ENCODE results near the gene APOBEC3H. TPM values are rescaled to one million over a fixed set of nuclear protein-coding genes. Genes with fewer than 3 reads are reported as not detected.
"Not testable (repeated sequence)": the region's sequence is repeated elsewhere in the genome, so short reads cannot be mapped to it uniquely, and the experiment has no call there.

Gene APOBEC3H
- total and polyA plus RNA-seq, 2 donors (not counting 3 experiments of a cell fraction or from before 2014, with no cell fraction given): not detected

GRCh38 chr22:39051844-39052495 lies 45.1 kb upstream of the APOBEC3H start:
- H3K79me2 ChIP-seq (ENCODE audit: control insufficient read depth, insufficient read depth, low read length); H3K4me1 ChIP-seq (ENCODE audit: control insufficient read depth, extremely low read depth, insufficient read depth, low read length); H3K9me1 ChIP-seq (replicated peaks; ENCODE audit: control insufficient read depth, extremely low read depth, insufficient read depth, low read length); H3K27ac ChIP-seq (ENCODE audit: insufficient read depth, low read depth, low read length); intact Hi-C loops (cut with micrococcal nuclease); H3K4me2 ChIP-seq (ENCODE audit: insufficient read depth, low read length); H3K9ac ChIP-seq (replicated peaks; ENCODE audit: extremely low read depth, insufficient read depth, low read length); H4K20me1 ChIP-seq (replicated peaks; ENCODE audit: control insufficient read depth, extremely low read depth, insufficient read depth, low read length); H3K36me3 ChIP-seq (ENCODE audit: control insufficient read depth in 2 of 2, extremely low read depth in 1 of 2, insufficient read depth in 2 of 2, low read length in 2 of 2); H2AFZ ChIP-seq (ENCODE audit: low read depth, low read length); H3K9me3 ChIP-seq (replicated peaks; ENCODE audit: control insufficient read depth, insufficient read depth, low read length); H3K4me3 ChIP-seq (replicated peaks in 1 of 3; ENCODE audit: insufficient read depth in 1 of 3, low read depth in 1 of 3, low read length in 3 of 3); FAIRE-seq; BruUV-seq (replicated peaks); DNase-seq (ENCODE audit: low read depth, low spot score); POLR2A ChIA-PET; H3K27me3 ChIP-seq (ENCODE audit: control insufficient read depth in 2 of 2, insufficient read depth in 2 of 2, low read length in 2 of 2); dilution Hi-C loops (cut with MboI; ENCODE audit: extremely low pct_ligation_motif_present, low sequenced_read_pairs); CTCF ChIA-PET: not testable (repeated sequence)

GRCh38 chr22:39055658-39056057 lies 41.4 kb upstream of the APOBEC3H start:
- BruUV-seq (replicated peaks): no TSS peak
- no peak overlapping the region for H3K4me2 ChIP-seq (ENCODE audit: insufficient read depth, low read length)
- H4K20me1 ChIP-seq (replicated peaks; ENCODE audit: control insufficient read depth, extremely low read depth, insufficient read depth, low read length): no peaks in the 10 kb centered on the region
- H3K9me3 ChIP-seq (replicated peaks; ENCODE audit: control insufficient read depth, insufficient read depth, low read length): no peaks in the 10 kb centered on the region
- H3K4me3 ChIP-seq (replicated peaks in 1 of 3; ENCODE audit: insufficient read depth in 1 of 3, low read depth in 1 of 3, low read length in 3 of 3): no peak overlapping the region
- no peaks in the 10 kb centered on the region for H3K4me1 ChIP-seq (ENCODE audit: control insufficient read depth, extremely low read depth, insufficient read depth, low read length)
- H3K9ac ChIP-seq (replicated peaks; ENCODE audit: extremely low read depth, insufficient read depth, low read length): no peak overlapping the region
- DNase-seq (ENCODE audit: low read depth, low spot score) (no peak), FAIRE-seq (no peak)
- no peaks in the 10 kb centered on the region for H3K36me3 ChIP-seq (ENCODE audit: control insufficient read depth in 2 of 2, extremely low read depth in 1 of 2, insufficient read depth in 2 of 2, low read length in 2 of 2)
- H3K27ac ChIP-seq (ENCODE audit: insufficient read depth, low read depth, low read length): no peak overlapping the region
- ChIA-PET CTCF (interaction anchor here (0.9 kb wide), 1 partner anchor 13 kb away, joined by 3 read pairs; no protein-coding TSS in a partner anchor), POLR2A (no interaction called here)
- intact Hi-C loops (cut with micrococcal nuclease) (no loop called here), dilution Hi-C loops (cut with MboI; ENCODE audit: extremely low pct_ligation_motif_present, low sequenced_read_pairs) (no loop called here)
- H2AFZ ChIP-seq (ENCODE audit: low read depth, low read length): no peak overlapping the region
- no peaks in the 10 kb centered on the region for H3K79me2 ChIP-seq (ENCODE audit: control insufficient read depth, insufficient read depth, low read length)
- TF ChIP-seq POLR2AphosphoS5 (IDR thresholded peaks at IDR 0.05; ENCODE audit: insufficient read depth, low read depth, low read length) (no peak), GATA2 (IDR thresholded peaks at IDR 0.05; ENCODE audit: insufficient read depth, insufficient read length, low read depth, low read length) (no peak)
- H3K9me1 ChIP-seq (replicated peaks; ENCODE audit: control insufficient read depth, extremely low read depth, insufficient read depth, low read length): no peaks in the 10 kb centered on the region
- peaks cover 3 to 6% of the 10 kb centered on the region in 2 experiments for H3K27me3 ChIP-seq (ENCODE audit: control insufficient read depth in 2 of 2, insufficient read depth in 2 of 2, low read length in 2 of 2)

GRCh38 chr22:39061290-39061689 lies 35.8 kb upstream of the APOBEC3H start:
- dilution Hi-C loops (cut with MboI; ENCODE audit: extremely low pct_ligation_motif_present, low sequenced_read_pairs); FAIRE-seq: not testable (repeated sequence)

DNA sequence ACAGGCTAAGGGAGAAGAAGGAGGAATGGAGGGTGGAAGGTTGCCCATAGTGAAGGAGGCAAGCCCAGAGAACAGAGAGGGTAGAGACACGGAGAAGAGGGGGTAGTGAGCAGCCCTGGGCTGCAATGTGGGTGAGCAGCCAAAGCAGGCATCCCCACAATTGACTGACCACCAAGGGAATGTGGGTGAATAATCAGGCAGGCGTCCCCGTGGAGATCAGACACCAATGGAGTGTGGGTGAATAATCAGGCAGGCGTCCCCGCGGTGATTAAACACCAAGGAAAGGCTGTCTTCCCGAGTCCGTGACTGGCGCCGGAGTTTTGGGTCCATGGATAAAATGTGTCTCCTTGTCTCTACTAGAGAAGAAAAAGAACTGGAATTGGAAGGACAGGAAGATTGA lies 35.1 kb upstream of the APOBEC3H start:
- H4K20me1 ChIP-seq (replicated peaks; ENCODE audit: control insufficient read depth, extremely low read depth, insufficient read depth, low read length); H3K9me1 ChIP-seq (replicated peaks; ENCODE audit: control insufficient read depth, extremely low read depth, insufficient read depth, low read length); H3K9ac ChIP-seq (replicated peaks; ENCODE audit: extremely low read depth, insufficient read depth, low read length); H3K27me3 ChIP-seq (ENCODE audit: control insufficient read depth in 2 of 2, insufficient read depth in 2 of 2, low read length in 2 of 2); H3K4me2 ChIP-seq (ENCODE audit: insufficient read depth, low read length); POLR2A ChIA-PET; H2AFZ ChIP-seq (ENCODE audit: low read depth, low read length); FAIRE-seq; H3K9me3 ChIP-seq (replicated peaks; ENCODE audit: control insufficient read depth, insufficient read depth, low read length); H3K36me3 ChIP-seq (ENCODE audit: control insufficient read depth in 2 of 2, extremely low read depth in 1 of 2, insufficient read depth in 2 of 2, low read length in 2 of 2); H3K4me1 ChIP-seq (ENCODE audit: control insufficient read depth, extremely low read depth, insufficient read depth, low read length); H3K79me2 ChIP-seq (ENCODE audit: control insufficient read depth, insufficient read depth, low read length); H3K27ac ChIP-seq (ENCODE audit: insufficient read depth, low read depth, low read length); CTCF ChIA-PET; BruUV-seq (replicated peaks); DNase-seq (ENCODE audit: low read depth, low spot score); intact Hi-C loops (cut with micrococcal nuclease); dilution Hi-C loops (cut with MboI; ENCODE audit: extremely low pct_ligation_motif_present, low sequenced_read_pairs); H3K4me3 ChIP-seq (replicated peaks in 1 of 3; ENCODE audit: insufficient read depth in 1 of 3, low read depth in 1 of 3, low read length in 3 of 3): not testable (repeated sequence)

More at GRCh38 chr22:39061290-39061689, 35.8 kb upstream of the APOBEC3H start:
- H3K27ac ChIP-seq (ENCODE audit: insufficient read depth, low read depth, low read length); H3K4me2 ChIP-seq (ENCODE audit: insufficient read depth, low read length); H2AFZ ChIP-seq (ENCODE audit: low read depth, low read length); BruUV-seq (replicated peaks); H3K79me2 ChIP-seq (ENCODE audit: control insufficient read depth, insufficient read depth, low read length); DNase-seq (ENCODE audit: low read depth, low spot score); H3K27me3 ChIP-seq (ENCODE audit: control insufficient read depth in 2 of 2, insufficient read depth in 2 of 2, low read length in 2 of 2); H4K20me1 ChIP-seq (replicated peaks; ENCODE audit: control insufficient read depth, extremely low read depth, insufficient read depth, low read length); H3K9me3 ChIP-seq (replicated peaks; ENCODE audit: control insufficient read depth, insufficient read depth, low read length); CTCF ChIA-PET; POLR2A ChIA-PET; H3K4me3 ChIP-seq (replicated peaks in 1 of 3; ENCODE audit: insufficient read depth in 1 of 3, low read depth in 1 of 3, low read length in 3 of 3); H3K4me1 ChIP-seq (ENCODE audit: control insufficient read depth, extremely low read depth, insufficient read depth, low read length); H3K9ac ChIP-seq (replicated peaks; ENCODE audit: extremely low read depth, insufficient read depth, low read length); H3K9me1 ChIP-seq (replicated peaks; ENCODE audit: control insufficient read depth, extremely low read depth, insufficient read depth, low read length); H3K36me3 ChIP-seq (ENCODE audit: control insufficient read depth in 2 of 2, extremely low read depth in 1 of 2, insufficient read depth in 2 of 2, low read length in 2 of 2); intact Hi-C loops (cut with micrococcal nuclease): not testable (repeated sequence)
